K562 (cell line): ENCODE results near the gene PIGB. TPM values are rescaled to one million over a fixed set of nuclear protein-coding genes. Genes with fewer than 3 reads are reported as not detected.
A peak's percentile ranks its signal among the peaks of the same experiment; 100 is the strongest.

ENCODE experiments used
- ADNP ChIP-seq: fragments of 200-800 bp; sonication (Bioruptor generic); IDR thresholded peaks from 2 replicates; pipeline ENCODE4 v1.6.1; 2016; ENCODE audit warnings: missing genetic modification characterization, missing compliant biosample characterization
- BHLHE40 ChIP-seq: IDR thresholded peaks from 2 replicates; pipeline ENCODE4 v1.6.1; 2011; ENCODE audit warnings: low read length, improper control_type of control experiment
- CCAR2 ChIP-seq: fragments of 200-400 bp; formaldehyde crosslinking; IDR thresholded peaks from 2 replicates; pipeline ENCODE4 v1.6.1; 2017; ENCODE audit warnings: mild to moderate bottlenecking, low read depth, low read length
- HDAC8 ChIP-seq: fragments of 450-650 bp; IDR thresholded peaks from 2 replicates; pipeline ENCODE4 v1.6.1; 2016; ENCODE audit warnings: mild to moderate bottlenecking, missing genetic modification characterization, moderate library complexity, missing compliant biosample characterization
- HMG20B ChIP-seq: fragments of 250-450 bp; sonication (Bioruptor Pico); IDR thresholded peaks from 2 replicates; pipeline ENCODE4 v1.5.0; 2021; ENCODE audit warnings: mild to moderate bottlenecking
- MTF1 ChIP-seq: fragments of 250-450 bp; sonication (Bioruptor Pico); IDR thresholded peaks from 2 replicates; pipeline ENCODE4 v1.9.0; 2021; ENCODE audit warnings: moderate library complexity, mild to moderate bottlenecking, inconsistent platforms, borderline replicate concordance
- NELFE ChIP-seq: IDR thresholded peaks from 2 replicates; pipeline ENCODE4 v1.6.1; 2011; ENCODE audit warnings: mild to moderate bottlenecking; ENCODE audit not compliant: insufficient read depth, insufficient read length
- RAD21 ChIP-seq, 2 experiments: fragments of 250-450 bp in 1 of 2; fragments of 450-650 bp in 1 of 2; sonication (Bioruptor Pico) in 1 of 2; formaldehyde crosslinking in 1 of 2; IDR thresholded peaks in 1 of 2; conservative IDR thresholded peaks in 1 of 2; 2 replicates each; pipeline versions ENCODE4 v1.4.0 to v1.8.0; 2020 to 2022; ENCODE audit warnings: mild to moderate bottlenecking in 2 of 2, moderate library complexity in 1 of 2
- TBL1XR1 ChIP-seq, 2 experiments: IDR thresholded peaks; 2 replicates each; pipeline ENCODE4 v1.6.1; 2012; ENCODE audit warnings: improper control_type of control experiment in 2 of 2, low read length in 2 of 2, mild to moderate bottlenecking in 1 of 2
- TRIM28 ChIP-seq: fragments of 450-650 bp; IDR thresholded peaks from 2 replicates; pipeline ENCODE4 v1.6.1; 2017
- YBX1 ChIP-seq: fragments of 450-650 bp; IDR thresholded peaks from 2 replicates; pipeline ENCODE4 v1.7.1; 2016; ENCODE audit warnings: mild to moderate bottlenecking
- ZKSCAN1 ChIP-seq: fragments of 150-350 bp; IDR thresholded peaks from 2 replicates; pipeline ENCODE4 v1.6.1; 2016; ENCODE audit warnings: low read depth, low read length
- ZNF551 ChIP-seq: fragments of 250-450 bp; sonication (Bioruptor Pico); IDR thresholded peaks from 2 replicates; pipeline ENCODE4 v1.5.0; 2021; ENCODE audit warnings: mild to moderate bottlenecking, moderate library complexity
- polyA plus RNA-seq, 8 experiments: library from polyadenylated mRNA; depleted of rRNA in 4 of 8; stranded (reverse) in 5 of 8; unstranded in 3 of 8; fragments of >200 nt; fragmentation: Nextera tagmentation in 2 of 8; fragmentation: Illumina TruSeq in 1 of 8; extraction: Ambion mirVana in 2 of 8; extraction: Trizol in 1 of 8; gene quantifications; 2 replicates each; pipeline versions ENCODE4 v1.2.1 to v1.2.3, GENCODE V29; 2011 to 2014; ENCODE audit warnings: inconsistent platforms in 1 of 8, missing spikeins in 1 of 8
- total RNA-seq, 7 experiments: library from RNA; depleted of rRNA in 6 of 7; stranded (reverse); fragments of >200 nt in 6 of 7; fragmentation: Illumina TruSeq in 2 of 7; extraction: Trizol in 2 of 7; gene quantifications; 2 replicates each; pipeline versions ENCODE4 v1.2.1 to v1.2.3, GENCODE V29; 2011 to 2021; ENCODE audit warnings: low replicate concordance in 1 of 7
- TF ChIP-seq, protein P1 (sequence below): fragments of 250-450 bp; sonication (Bioruptor Pico); IDR thresholded peaks from 2 replicates; pipeline ENCODE4 v1.5.0; 2021; ENCODE audit warnings: mild to moderate bottlenecking, moderate library complexity
- TF ChIP-seq, protein P2 (sequence below): sonication (generic); formaldehyde crosslinking; IDR thresholded peaks from 2 replicates; pipeline ENCODE4 v1.8.1; 2023; ENCODE audit warnings: mild to moderate bottlenecking, missing genetic modification reagents
- TF ChIP-seq, protein P3 (sequence below): sonication (generic); formaldehyde crosslinking; IDR thresholded peaks from 2 replicates; pipeline ENCODE4 v1.4.0; 2020; ENCODE audit warnings: mild to moderate bottlenecking, missing genetic modification reagents
- TF ChIP-seq, protein P4 (sequence below): IDR thresholded peaks from 3 replicates; pipeline ENCODE4 v1.6.1; 2011; ENCODE audit warnings: borderline replicate concordance, mild to moderate bottlenecking, moderate library complexity; ENCODE audit not compliant: insufficient read length; ENCODE audit errors: extremely low read depth

The PIGB gene
- total and polyA plus RNA-seq, 9 of the 15 experiments (the other 6 are each of a cell fraction or from before 2014, with no cell fraction given), result 9.9 to 32.3 (median 18.2) TPM

DNA sequence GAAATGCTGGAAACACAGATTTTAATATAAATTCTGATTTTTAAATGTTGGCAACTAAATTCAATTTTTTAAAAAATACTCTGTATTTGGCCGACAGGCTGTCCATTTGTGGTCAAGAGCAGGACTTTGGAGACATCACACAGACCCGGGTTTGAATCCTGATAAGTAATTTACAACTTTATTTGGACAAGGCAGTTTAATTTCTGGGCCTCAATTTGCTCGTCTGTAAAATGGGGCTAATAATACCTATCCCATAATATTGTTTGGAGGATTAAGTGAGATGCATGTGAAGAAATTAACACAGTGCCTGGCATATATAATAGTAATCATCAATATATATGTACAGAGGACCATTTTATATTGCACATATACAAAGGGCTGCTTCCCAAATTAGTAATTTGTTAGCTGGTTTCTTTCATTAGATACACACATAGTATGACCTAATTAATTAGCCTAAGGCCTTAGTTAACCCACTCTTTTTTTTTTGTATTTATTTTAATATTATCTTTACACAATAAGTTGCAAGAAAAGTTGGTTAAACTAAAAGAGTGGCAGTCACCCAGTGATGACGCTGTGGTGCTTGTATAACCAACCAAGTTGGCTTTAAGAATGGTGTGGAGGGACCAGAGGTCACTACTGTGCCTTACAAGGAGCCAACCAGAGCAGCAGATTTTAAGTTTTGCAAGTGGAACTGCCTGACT lies 665 bp downstream of the PIGB start (continued):
- TF ChIP-seq ADNP (tag), result peak; percentile 100
- no peak for TF ChIP-seq HMG20B
- TF ChIP-seq NELFE, result no peak
- TF ChIP-seq CCAR2, result no peak
- no peak for TF ChIP-seq TBL1XR1 (IDR thresholded peaks at IDR 0.05; ENCODE audit: low read length in 2 of 2)
- TF ChIP-seq, protein P1, sequence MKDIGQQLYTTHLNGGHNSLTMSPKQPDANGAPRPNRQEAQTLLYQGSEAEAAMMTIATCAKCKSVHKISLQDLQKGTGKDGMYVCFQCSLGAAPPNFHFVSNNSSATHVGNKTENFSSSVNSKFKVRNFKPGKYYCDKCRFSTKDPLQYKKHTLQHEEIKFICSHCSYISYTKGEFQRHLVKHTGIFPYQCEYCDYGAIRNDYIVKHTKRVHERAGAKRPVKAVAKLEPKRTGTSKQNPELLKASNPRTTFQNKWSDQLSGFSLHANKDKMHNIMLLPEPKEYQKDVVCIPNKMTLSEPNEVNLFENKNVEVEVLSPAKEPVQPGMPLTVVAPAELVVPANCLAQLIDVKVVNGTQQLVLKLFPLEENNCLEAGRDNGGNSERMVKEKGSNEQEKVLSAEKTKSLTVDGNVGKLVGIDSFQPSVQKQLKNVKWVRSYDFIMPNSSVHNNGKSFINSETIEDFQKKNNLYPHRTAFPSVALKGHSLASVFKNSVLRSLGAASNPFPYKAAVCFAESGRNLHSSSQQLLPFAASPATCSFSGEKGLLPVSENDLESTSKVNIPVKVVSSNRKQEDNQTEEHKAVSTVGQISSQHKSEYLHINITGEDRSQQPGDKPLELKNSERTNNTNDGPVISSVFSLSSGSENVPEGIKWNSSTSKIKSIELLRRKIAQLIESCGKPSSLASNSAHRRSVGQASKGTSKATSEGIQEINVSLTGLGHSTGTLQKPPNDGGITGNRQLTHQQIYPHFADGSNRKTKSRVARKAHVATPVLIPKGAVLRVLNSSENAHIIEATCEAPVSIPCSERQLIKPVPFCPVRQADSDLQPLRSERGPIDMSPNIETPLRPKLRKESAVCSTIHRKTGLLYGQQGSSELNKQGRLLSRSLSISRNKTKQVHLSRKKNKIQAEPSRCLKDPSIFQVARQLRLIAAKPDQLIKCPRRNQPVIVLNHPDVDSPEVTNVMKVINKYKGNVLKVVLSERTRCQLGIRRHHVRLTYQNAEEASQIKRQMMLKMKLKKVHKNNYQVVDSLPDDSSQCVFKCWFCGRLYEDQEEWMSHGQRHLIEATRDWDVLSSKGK (CRISPR knock-in tag), result no peak
- TF ChIP-seq RAD21 (CRISPR knock-in tag; conservative IDR thresholded peaks at IDR 0.05 in 1 of 2, IDR thresholded peaks at IDR 0.05 in 1 of 2), result no peak
- TF ChIP-seq MTF1 (CRISPR knock-in tag), result no peak
- no peak for TF ChIP-seq ZNF551 (CRISPR knock-in tag)
- TF ChIP-seq, protein P2, sequence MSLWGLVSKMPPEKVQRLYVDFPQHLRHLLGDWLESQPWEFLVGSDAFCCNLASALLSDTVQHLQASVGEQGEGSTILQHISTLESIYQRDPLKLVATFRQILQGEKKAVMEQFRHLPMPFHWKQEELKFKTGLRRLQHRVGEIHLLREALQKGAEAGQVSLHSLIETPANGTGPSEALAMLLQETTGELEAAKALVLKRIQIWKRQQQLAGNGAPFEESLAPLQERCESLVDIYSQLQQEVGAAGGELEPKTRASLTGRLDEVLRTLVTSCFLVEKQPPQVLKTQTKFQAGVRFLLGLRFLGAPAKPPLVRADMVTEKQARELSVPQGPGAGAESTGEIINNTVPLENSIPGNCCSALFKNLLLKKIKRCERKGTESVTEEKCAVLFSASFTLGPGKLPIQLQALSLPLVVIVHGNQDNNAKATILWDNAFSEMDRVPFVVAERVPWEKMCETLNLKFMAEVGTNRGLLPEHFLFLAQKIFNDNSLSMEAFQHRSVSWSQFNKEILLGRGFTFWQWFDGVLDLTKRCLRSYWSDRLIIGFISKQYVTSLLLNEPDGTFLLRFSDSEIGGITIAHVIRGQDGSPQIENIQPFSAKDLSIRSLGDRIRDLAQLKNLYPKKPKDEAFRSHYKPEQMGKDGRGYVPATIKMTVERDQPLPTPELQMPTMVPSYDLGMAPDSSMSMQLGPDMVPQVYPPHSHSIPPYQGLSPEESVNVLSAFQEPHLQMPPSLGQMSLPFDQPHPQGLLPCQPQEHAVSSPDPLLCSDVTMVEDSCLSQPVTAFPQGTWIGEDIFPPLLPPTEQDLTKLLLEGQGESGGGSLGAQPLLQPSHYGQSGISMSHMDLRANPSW (CRISPR knock-in tag), result no peak
- TF ChIP-seq, protein P3, sequence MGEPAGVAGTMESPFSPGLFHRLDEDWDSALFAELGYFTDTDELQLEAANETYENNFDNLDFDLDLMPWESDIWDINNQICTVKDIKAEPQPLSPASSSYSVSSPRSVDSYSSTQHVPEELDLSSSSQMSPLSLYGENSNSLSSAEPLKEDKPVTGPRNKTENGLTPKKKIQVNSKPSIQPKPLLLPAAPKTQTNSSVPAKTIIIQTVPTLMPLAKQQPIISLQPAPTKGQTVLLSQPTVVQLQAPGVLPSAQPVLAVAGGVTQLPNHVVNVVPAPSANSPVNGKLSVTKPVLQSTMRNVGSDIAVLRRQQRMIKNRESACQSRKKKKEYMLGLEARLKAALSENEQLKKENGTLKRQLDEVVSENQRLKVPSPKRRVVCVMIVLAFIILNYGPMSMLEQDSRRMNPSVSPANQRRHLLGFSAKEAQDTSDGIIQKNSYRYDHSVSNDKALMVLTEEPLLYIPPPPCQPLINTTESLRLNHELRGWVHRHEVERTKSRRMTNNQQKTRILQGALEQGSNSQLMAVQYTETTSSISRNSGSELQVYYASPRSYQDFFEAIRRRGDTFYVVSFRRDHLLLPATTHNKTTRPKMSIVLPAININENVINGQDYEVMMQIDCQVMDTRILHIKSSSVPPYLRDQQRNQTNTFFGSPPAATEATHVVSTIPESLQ, result no peak
- TF ChIP-seq ZKSCAN1, result no peak
- TF ChIP-seq YBX1, result no peak
- TF ChIP-seq, protein P4, sequence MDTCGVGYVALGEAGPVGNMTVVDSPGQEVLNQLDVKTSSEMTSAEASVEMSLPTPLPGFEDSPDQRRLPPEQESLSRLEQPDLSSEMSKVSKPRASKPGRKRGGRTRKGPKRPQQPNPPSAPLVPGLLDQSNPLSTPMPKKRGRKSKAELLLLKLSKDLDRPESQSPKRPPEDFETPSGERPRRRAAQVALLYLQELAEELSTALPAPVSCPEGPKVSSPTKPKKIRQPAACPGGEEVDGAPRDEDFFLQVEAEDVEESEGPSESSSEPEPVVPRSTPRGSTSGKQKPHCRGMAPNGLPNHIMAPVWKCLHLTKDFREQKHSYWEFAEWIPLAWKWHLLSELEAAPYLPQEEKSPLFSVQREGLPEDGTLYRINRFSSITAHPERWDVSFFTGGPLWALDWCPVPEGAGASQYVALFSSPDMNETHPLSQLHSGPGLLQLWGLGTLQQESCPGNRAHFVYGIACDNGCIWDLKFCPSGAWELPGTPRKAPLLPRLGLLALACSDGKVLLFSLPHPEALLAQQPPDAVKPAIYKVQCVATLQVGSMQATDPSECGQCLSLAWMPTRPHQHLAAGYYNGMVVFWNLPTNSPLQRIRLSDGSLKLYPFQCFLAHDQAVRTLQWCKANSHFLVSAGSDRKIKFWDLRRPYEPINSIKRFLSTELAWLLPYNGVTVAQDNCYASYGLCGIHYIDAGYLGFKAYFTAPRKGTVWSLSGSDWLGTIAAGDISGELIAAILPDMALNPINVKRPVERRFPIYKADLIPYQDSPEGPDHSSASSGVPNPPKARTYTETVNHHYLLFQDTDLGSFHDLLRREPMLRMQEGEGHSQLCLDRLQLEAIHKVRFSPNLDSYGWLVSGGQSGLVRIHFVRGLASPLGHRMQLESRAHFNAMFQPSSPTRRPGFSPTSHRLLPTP, result no peak
- TF ChIP-seq TRIM28, result no peak
- TF ChIP-seq HDAC8 (tag), result no peak
- TF ChIP-seq BHLHE40, result no peak
